GM23338 (cell line): ENCODE measurements around the gene JAM2. TPM values are rescaled to one million over a fixed set of nuclear protein-coding genes. Genes with fewer than 3 reads are reported as not detected.
"Not testable (repeated sequence)": the region's sequence is repeated elsewhere in the genome, so short reads cannot be mapped to it uniquely, and the experiment has no call there.

ENCODE experiments used
- ATAC-seq: fragments of 200-7000 bp; cut with Tn5 transposase; 3 replicates; pipeline ENCODE4 v1.9.1; 2020
- DNase-seq: peaks from one replicate; pipeline ENCODE4 v3.0.0-alpha.2; 2015; ENCODE audit warnings: low spot score
- H2AFZ ChIP-seq: fragments of 200-600 bp; sonication (generic); 2 replicates; pipeline ENCODE4 v1.8.0; 2016; ENCODE audit warnings: antibody characterized with exemption, mild to moderate bottlenecking, moderate library complexity
- H3F3A ChIP-seq: fragments of 200-600 bp; sonication (generic); replicated peaks from 2 replicates; pipeline ENCODE4 v1.8.0; 2017; ENCODE audit warnings: antibody characterized with exemption, mixed run types, low read depth
- H3K27ac ChIP-seq: fragments of 200-600 bp; sonication (generic); 2 replicates; pipeline ENCODE4 v1.6.1; 2016; ENCODE audit warnings: low read depth
- H3K27me3 ChIP-seq: fragments of 200-600 bp; sonication (generic); 2 replicates; pipeline ENCODE4 v1.8.0; 2016; ENCODE audit warnings: mild to moderate bottlenecking, mixed run types, moderate library complexity; ENCODE audit not compliant: insufficient read depth
- H3K36me3 ChIP-seq: fragments of 200-600 bp; sonication (generic); 2 replicates; pipeline ENCODE4 v1.8.0; 2016; ENCODE audit warnings: mild to moderate bottlenecking; ENCODE audit not compliant: insufficient read depth
- H3K4me1 ChIP-seq: fragments of 200-600 bp; sonication (generic); 2 replicates; pipeline ENCODE4 v1.8.0; 2016; ENCODE audit warnings: mild to moderate bottlenecking, moderate library complexity; ENCODE audit not compliant: insufficient read depth
- H3K4me2 ChIP-seq: fragments of 200-600 bp; sonication (generic); 2 replicates; pipeline ENCODE4 v1.7.1; 2017; ENCODE audit warnings: mixed run types
- H3K4me3 ChIP-seq: fragments of 200-600 bp; sonication (generic); 2 replicates; pipeline ENCODE4 v1.6.1; 2016; ENCODE audit warnings: mixed run types
- H3K79me2 ChIP-seq: fragments of 200-600 bp; sonication (generic); replicated peaks from 2 replicates; pipeline ENCODE4 v1.8.0; 2017; ENCODE audit warnings: mild to moderate bottlenecking; ENCODE audit not compliant: insufficient read depth
- H3K9me2 ChIP-seq: fragments of 200-600 bp; sonication (generic); 2 replicates; pipeline ENCODE4 v1.8.0; 2017; ENCODE audit not compliant: insufficient read depth
- H4K20me1 ChIP-seq: fragments of 200-600 bp; sonication (generic); replicated peaks from 2 replicates; pipeline ENCODE4 v1.8.0; 2017; ENCODE audit warnings: mild to moderate bottlenecking; ENCODE audit not compliant: insufficient read depth
- H3K27ac Mint-ChIP-seq: 2 replicates; pipeline ENCODE4 v1.8.0; 2020; ENCODE audit warnings: inconsistent platforms, mild to moderate bottlenecking, moderate library complexity, mixed read lengths
- H3K27me3 Mint-ChIP-seq: 3 replicates; pipeline ENCODE4 v1.8.0; 2022; ENCODE audit warnings: low read depth, mild to moderate bottlenecking, moderate library complexity, mixed read lengths, inconsistent platforms; ENCODE audit not compliant: insufficient read depth, poor library complexity
- H3K36me3 Mint-ChIP-seq: 3 replicates; pipeline ENCODE4 v1.8.0; 2021; ENCODE audit warnings: low read depth, mild to moderate bottlenecking, inconsistent platforms, moderate library complexity, mixed read lengths
- H3K4me1 Mint-ChIP-seq: 3 replicates; pipeline ENCODE4 v1.8.0; 2020; ENCODE audit warnings: mild to moderate bottlenecking, inconsistent platforms, mixed read lengths
- H3K4me3 Mint-ChIP-seq: 3 replicates; pipeline ENCODE4 v1.8.0; 2021; ENCODE audit warnings: moderate library complexity, mild to moderate bottlenecking, inconsistent platforms, mixed read lengths
- H3K9me3 Mint-ChIP-seq: 3 replicates; pipeline ENCODE4 v1.8.0; 2020; ENCODE audit warnings: moderate library complexity, mild to moderate bottlenecking, inconsistent platforms, mixed read lengths
- CREB1 ChIP-seq: fragments of 250-450 bp; sonication (Bioruptor Pico); IDR thresholded peaks from 2 replicates; pipeline ENCODE4 v1.5.0; 2020; ENCODE audit warnings: low read depth, mild to moderate bottlenecking, moderate library complexity
- EZH2phosphoT487 ChIP-seq: fragments of 200-600 bp; sonication (generic); IDR thresholded peaks from one replicate; pipeline ENCODE4 v1.8.1; 2018; ENCODE audit warnings: antibody characterized with exemption; ENCODE audit not compliant: unreplicated experiment
- JUNB ChIP-seq: IDR thresholded peaks from one replicate; pipeline ENCODE4 v1.6.1; 2016; ENCODE audit warnings: antibody characterized with exemption; ENCODE audit not compliant: unreplicated experiment
- NANOG ChIP-seq: IDR thresholded peaks from 2 replicates; pipeline ENCODE4 v1.6.1; 2016; ENCODE audit warnings: antibody characterized with exemption, borderline replicate concordance
- REST ChIP-seq: IDR thresholded peaks from one replicate; pipeline ENCODE4 v1.6.1; 2018; ENCODE audit warnings: antibody characterized with exemption; ENCODE audit not compliant: unreplicated experiment
- STAT1 ChIP-seq: IDR thresholded peaks from one replicate; pipeline ENCODE4 v1.6.1; 2016; ENCODE audit warnings: antibody characterized with exemption; ENCODE audit not compliant: unreplicated experiment
- ZNF114 ChIP-seq: fragments of 250-450 bp; sonication (Bioruptor Pico); IDR thresholded peaks from 2 replicates; pipeline ENCODE4 v1.5.0; 2020; ENCODE audit warnings: mild to moderate bottlenecking, moderate library complexity
- ZNF331 ChIP-seq: fragments of 250-450 bp; sonication (Bioruptor Pico); IDR thresholded peaks from 2 replicates; pipeline ENCODE4 v1.5.0; 2020; ENCODE audit warnings: low read depth, mild to moderate bottlenecking, moderate library complexity
- ZNF462 ChIP-seq: fragments of 250-450 bp; sonication (Bioruptor Pico); IDR thresholded peaks from 2 replicates; pipeline ENCODE4 v1.5.0; 2020; ENCODE audit warnings: mild to moderate bottlenecking, moderate library complexity
- polyA plus RNA-seq: library from polyadenylated mRNA; unstranded; fragments of >200 nt; fragmentation: Nextera tagmentation; extraction: Ambion mirVana; gene quantifications from 2 replicates; pipeline ENCODE4 v1.2.1, GENCODE V29; 2016
- total RNA-seq: library from RNA; depleted of rRNA; stranded (reverse); fragments of >200 nt; shearing (Covaris generic); gene quantifications from 2 replicates; pipeline ENCODE4 v1.2.3, GENCODE V29; 2014
- TF ChIP-seq, protein P1 (sequence below), 2 experiments: fragments of 200-600 bp in 1 of 2; sonication (generic) in 1 of 2; conservative IDR thresholded peaks; 2 replicates each; pipeline versions ENCODE4 v1.5.1 to v1.6.1; 2016 to 2017; ENCODE audit warnings: antibody characterized with exemption in 2 of 2, low read depth in 2 of 2, mild to moderate bottlenecking in 2 of 2, moderate library complexity in 1 of 2

The JAM2 gene
- total and polyA plus RNA-seq, 2 experiments from 2014 or later, result 4.9 to 14.6 TPM

- no peak for TF ChIP-seq ZNF462 (CRISPR knock-in tag)
- no peak for TF ChIP-seq CREB1 (CRISPR knock-in tag)
- no peak for TF ChIP-seq EZH2phosphoT487
Measured at GRCh38 chr21:25691976-25692375, 52.9 kb downstream of the JAM2 start (continued).

- Mint-ChIP-seq H3K9me3 (peaks cover 10% of the 10 kb centered on the region), H3K36me3 (peaks cover 14% of the 10 kb centered on the region)
- not testable (repeated sequence) for H2AFZ ChIP-seq, H3K79me2 ChIP-seq, H3K4me3 ChIP-seq, H3K4me1 Mint-ChIP-seq, DNase-seq, H3K9me2 ChIP-seq, H3K4me3 Mint-ChIP-seq, H3K27ac Mint-ChIP-seq, ATAC-seq, H3K27me3 Mint-ChIP-seq, H3K27ac ChIP-seq, H3K4me1 ChIP-seq, H3F3A ChIP-seq, H3K27me3 ChIP-seq, H3K36me3 ChIP-seq, H4K20me1 ChIP-seq, H3K4me2 ChIP-seq
Measured at GRCh38 chr21:25695461-25695860, 56.4 kb downstream of the JAM2 start.

DNA sequence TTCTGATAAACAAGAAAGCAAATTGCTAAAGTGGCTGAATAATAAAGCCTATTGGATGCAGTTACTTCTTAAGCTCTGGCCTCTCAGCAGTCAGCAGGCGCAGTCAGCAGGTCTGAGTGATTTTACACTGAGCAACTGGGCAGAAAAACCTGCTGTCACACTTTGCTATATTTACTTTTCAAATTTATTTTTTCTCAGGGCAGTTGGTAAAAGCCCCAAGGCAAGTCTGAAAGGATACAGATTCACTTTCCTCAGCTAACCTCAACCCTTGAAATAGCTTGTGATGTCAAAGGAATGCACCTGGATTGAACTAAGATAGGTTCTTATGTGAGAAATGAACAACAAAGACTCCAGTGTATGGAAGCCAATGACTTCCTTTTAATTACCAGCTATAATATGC, 61.7 kb downstream of the JAM2 start:
- Mint-ChIP-seq H3K36me3 (peaks cover 14% of the 10 kb centered on the region), H3K4me1 (peaks cover 3% of the 10 kb centered on the region; the same call in 2 of the 3 replicates), H3K27ac (no peak overlapping the region; the same call in 1 of the 2 replicates), H3K27me3 (no peaks in the 10 kb centered on the region), H3K4me3 (no peak overlapping the region), H3K9me3 (peaks cover 10% of the 10 kb centered on the region)
- Histone ChIP-seq H3K9me2 (0 out of 2 replicates have a peak, but pooled peaks cover 2% of the 10 kb centered on the region), H4K20me1 (no peaks in the 10 kb centered on the region), H3K4me3 (no peak overlapping the region), H3F3A (no peaks in the 10 kb centered on the region), H3K27me3 (no peaks in the 10 kb centered on the region), H3K4me2 (no peak overlapping the region), H3K79me2 (no peaks in the 10 kb centered on the region), H2AFZ (no peak overlapping the region), H3K27ac (no peak overlapping the region), H3K4me1 (no peaks in the 10 kb centered on the region), H3K36me3 (no peaks in the 10 kb centered on the region)
- DNase-seq (no peak), ATAC-seq (no peak)
- TF ChIP-seq ZNF331 (CRISPR knock-in tag) (no peak), JUNB (no peak), STAT1 (no peak), REST (no peak), ZNF114 (CRISPR knock-in tag) (no peak), NANOG (no peak)
- TF ChIP-seq, protein P1, sequence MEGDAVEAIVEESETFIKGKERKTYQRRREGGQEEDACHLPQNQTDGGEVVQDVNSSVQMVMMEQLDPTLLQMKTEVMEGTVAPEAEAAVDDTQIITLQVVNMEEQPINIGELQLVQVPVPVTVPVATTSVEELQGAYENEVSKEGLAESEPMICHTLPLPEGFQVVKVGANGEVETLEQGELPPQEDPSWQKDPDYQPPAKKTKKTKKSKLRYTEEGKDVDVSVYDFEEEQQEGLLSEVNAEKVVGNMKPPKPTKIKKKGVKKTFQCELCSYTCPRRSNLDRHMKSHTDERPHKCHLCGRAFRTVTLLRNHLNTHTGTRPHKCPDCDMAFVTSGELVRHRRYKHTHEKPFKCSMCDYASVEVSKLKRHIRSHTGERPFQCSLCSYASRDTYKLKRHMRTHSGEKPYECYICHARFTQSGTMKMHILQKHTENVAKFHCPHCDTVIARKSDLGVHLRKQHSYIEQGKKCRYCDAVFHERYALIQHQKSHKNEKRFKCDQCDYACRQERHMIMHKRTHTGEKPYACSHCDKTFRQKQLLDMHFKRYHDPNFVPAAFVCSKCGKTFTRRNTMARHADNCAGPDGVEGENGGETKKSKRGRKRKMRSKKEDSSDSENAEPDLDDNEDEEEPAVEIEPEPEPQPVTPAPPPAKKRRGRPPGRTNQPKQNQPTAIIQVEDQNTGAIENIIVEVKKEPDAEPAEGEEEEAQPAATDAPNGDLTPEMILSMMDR (conservative IDR thresholded peaks at IDR 0.05; ENCODE audit: low read depth in 2 of 2), result no peak
